Measurements from ENCODE around the gene GPBP1L1. TPM values are rescaled to one million over a fixed set of nuclear protein-coding genes. Genes with fewer than 3 reads are reported as not detected.

Gene GPBP1L1
- polyA plus RNA-seq, 6 donors from 2014 or later: 83.6 to 106 (median 92.0) TPM

GRCh38 chr1:45644661-45645060 lies 41.7 kb downstream of the GPBP1L1 start:
- Mint-ChIP-seq H3K27me3 (no peaks in the 10 kb centered on the region), H3K36me3 (peaks cover 6% of the 10 kb centered on the region in 2 donors), H3K9me3 (no peaks in the 10 kb centered on the region), H3K4me3 (no peak overlapping the region), H3K27ac (peak overlapping the region in 5 of 6 donors; percentile 42 to 85 (median 71)), H3K4me1 (peaks cover 32 to 40% (median 34%) of the 10 kb centered on the region in 3 donors)
- DNase-seq: no peak
- ATAC-seq (ENCODE audit: low read depth in 2 of 2): peak; percentile 43

GRCh38 chr1:45643978-45644377 lies 42.4 kb downstream of the GPBP1L1 start:
- Mint-ChIP-seq H3K4me1 (peaks cover 32 to 40% (median 34%) of the 10 kb centered on the region in 3 donors), H3K36me3 (peaks cover 6% of the 10 kb centered on the region in 2 donors), H3K9me3 (no peaks in the 10 kb centered on the region), H3K27me3 (no peaks in the 10 kb centered on the region), H3K4me3 (peak overlapping the region in 2 of 8 donors; percentile 24 to 25), H3K27ac (peak overlapping the region in 3 of 6 donors; percentile 12 to 63 (median 34))
- DNase-seq (no peak), ATAC-seq (ENCODE audit: low read depth in 2 of 2) (peak; percentile 42 to 50)

DNA sequence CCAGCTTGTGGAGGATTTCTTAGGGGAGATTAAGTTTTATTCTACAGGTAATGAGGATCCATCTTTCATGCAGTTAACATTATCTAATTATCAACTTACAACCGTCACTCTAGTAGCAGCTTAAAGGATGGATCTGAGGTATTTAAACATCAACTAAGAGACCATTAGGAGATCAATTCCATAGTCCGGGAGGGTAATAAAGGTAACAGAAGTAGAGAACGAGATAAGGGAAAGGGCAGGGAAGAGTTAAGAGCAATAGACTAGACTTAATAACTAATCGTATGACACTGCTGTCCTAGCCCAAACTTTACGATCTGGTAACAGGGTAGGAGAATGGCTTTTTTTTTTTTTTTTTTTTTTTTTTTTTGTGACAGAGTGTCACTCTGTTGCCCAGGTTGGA lies 43.0 kb downstream of the GPBP1L1 start:
- no peak for ATAC-seq (ENCODE audit: low read depth in 2 of 2)
- H3K27me3 Mint-ChIP-seq: no peaks in the 10 kb centered on the region
- peaks cover 30 to 40% (median 34%) of the 10 kb centered on the region in 3 donors for H3K4me1 Mint-ChIP-seq
- H3K27ac Mint-ChIP-seq: peak overlapping the region in 3 of 6 donors; percentile 19 to 63 (median 63)
- peaks cover 6% of the 10 kb centered on the region in 2 donors for H3K36me3 Mint-ChIP-seq
- DNase-seq: no peak
- H3K4me3 Mint-ChIP-seq: no peak overlapping the region
- no peaks in the 10 kb centered on the region for H3K9me3 Mint-ChIP-seq

DNA sequence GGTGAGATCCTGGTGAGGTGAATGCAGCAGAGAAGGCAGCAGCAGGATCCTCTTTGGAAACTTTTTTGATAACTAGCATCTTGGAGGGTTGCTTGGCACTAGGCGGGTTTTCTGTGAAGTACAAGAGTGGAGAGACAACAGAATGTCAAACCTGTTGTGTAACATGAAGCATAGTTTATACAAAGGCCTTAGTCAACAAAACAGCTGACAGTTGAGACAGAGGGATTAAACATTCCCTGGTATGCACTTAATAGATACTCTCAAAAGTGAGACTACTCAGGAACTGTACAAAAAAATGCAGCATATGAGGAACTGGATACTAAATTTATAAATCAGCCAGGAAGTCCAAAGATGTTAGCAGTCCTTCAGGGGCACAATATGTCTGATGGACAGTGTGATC lies 46.0 kb downstream of the GPBP1L1 start:
- Mint-ChIP-seq H3K27me3 (no peaks in the 10 kb centered on the region), H3K36me3 (peaks cover 6% of the 10 kb centered on the region in 2 donors)

DNA sequence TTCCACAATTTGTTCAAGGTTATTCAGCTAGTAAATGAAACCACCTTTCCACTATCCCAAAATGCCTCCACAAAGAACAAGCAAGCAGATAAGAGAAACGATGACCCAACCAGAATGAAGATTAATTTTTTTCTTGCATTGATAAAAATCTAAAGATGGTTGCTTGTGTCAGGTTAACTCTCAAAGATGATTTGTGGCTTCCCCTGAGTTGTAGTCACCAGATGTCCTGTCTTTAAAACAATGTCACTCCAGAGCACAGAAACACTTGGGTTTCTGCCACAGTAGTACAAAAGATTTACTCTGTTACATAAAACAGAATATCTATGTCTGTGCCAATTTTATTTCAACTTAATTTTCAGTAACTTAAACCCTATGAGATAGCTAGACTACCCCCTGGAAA lies 51.1 kb downstream of the GPBP1L1 start:
- ATAC-seq (ENCODE audit: low read depth in 2 of 2): no peak
- Mint-ChIP-seq H3K4me1 (no peaks in the 10 kb centered on the region), H3K4me3 (no peak overlapping the region), H3K36me3 (peaks cover 13 to 15% of the 10 kb centered on the region in 2 donors), H3K27ac (no peak overlapping the region), H3K9me3 (no peaks in the 10 kb centered on the region), H3K27me3 (no peaks in the 10 kb centered on the region)
- DNase-seq: no peak

More for the DNA sequence above, 46.0 kb downstream of the GPBP1L1 start:
- Mint-ChIP-seq H3K9me3 (no peaks in the 10 kb centered on the region), H3K4me3 (no peak overlapping the region), H3K4me1 (peaks cover 18 to 22% (median 20%) of the 10 kb centered on the region in 3 donors), H3K27ac (peak overlapping the region in 2 of 6 donors; percentile 8 to 64)
- ATAC-seq (ENCODE audit: low read depth in 2 of 2) (no peak), DNase-seq (no peak)

DNA sequence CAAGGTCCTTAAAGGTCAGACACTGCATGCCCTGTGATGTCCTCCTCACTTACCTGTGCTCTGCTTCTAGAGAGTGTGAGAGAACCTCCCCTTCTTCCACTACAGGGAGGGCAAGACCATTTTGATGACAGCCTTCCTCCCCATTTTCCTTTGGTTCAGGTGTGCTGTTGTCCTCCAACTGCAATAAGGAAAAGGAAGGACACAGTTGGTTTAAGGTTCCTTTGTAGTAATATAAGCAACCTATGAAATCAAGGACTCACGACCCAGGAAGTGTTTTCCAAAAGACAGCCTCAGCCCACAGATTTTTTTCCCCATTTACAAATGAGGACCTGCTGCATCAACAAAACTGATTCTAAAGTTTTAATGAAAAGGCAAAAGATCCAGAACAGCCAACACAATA lies 55.9 kb downstream of the GPBP1L1 start:
- peak overlapping the region in 3 of 6 donors; percentile 16 to 76 (median 23) for H3K27ac Mint-ChIP-seq
- DNase-seq: no peak
- H3K4me3 Mint-ChIP-seq: no peak overlapping the region
- H3K36me3 Mint-ChIP-seq: peaks cover 19% of the 10 kb centered on the region in 2 donors
- H3K27me3 Mint-ChIP-seq: no peaks in the 10 kb centered on the region
- H3K4me1 Mint-ChIP-seq: no peaks in the 10 kb centered on the region
- no peaks in the 10 kb centered on the region for H3K9me3 Mint-ChIP-seq
- ATAC-seq (ENCODE audit: low read depth in 2 of 2): no peak

- Mint-ChIP-seq H3K36me3 (peaks cover 19% of the 10 kb centered on the region in 2 donors), H3K27me3 (no peaks in the 10 kb centered on the region)
Observed at GRCh38 chr1:45629035-45629434, 57.3 kb downstream of the GPBP1L1 start.

DNA sequence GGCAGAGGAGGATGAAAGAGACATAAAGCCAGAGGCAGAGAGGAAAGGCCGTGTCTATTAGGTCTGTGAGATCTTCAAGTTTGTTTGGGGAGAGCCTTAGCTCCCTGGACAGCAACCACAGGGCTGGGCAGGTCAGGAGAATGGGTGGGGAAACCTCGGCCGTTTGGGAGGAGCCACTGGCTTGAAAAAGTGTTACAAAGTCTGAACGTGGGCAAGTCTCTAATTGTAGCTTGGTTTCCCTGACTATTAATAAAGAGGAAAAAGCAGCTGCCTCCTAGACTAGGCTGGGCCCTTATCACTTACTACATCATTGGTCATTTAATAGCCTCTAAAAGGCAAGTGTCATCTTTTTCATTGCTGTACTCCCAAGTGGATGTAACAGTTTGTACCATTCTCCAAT lies 62.4 kb downstream of the GPBP1L1 start, which contains the start of gene CCDC17:
Gene CCDC17 (minus strand): TSS at position 83 of the 400 bp plus-strand sequence. CDS start 145 bp downstream, outside the sequence.
- H3K36me3 Mint-ChIP-seq: peaks cover 6% of the 10 kb centered on the region in 2 donors
- peaks cover 0 to 2% (median 0%) of the 10 kb centered on the region in 3 donors for H3K4me1 Mint-ChIP-seq
- DNase-seq (no peak), ATAC-seq (ENCODE audit: low read depth in 2 of 2) (no peak)
- H3K27me3 Mint-ChIP-seq: no peaks in the 10 kb centered on the region
- H3K9me3 Mint-ChIP-seq: no peaks in the 10 kb centered on the region
- H3K4me3 Mint-ChIP-seq: no peak within 1 kb of the TSS
- H3K27ac Mint-ChIP-seq: peak within 1 kb of the TSS in 4 of 6 donors; percentile 60 to 77 (median 68)

More at GRCh38 chr1:45629035-45629434, 57.3 kb downstream of the GPBP1L1 start:
- Mint-ChIP-seq H3K4me3 (no peak overlapping the region), H3K9me3 (no peaks in the 10 kb centered on the region), H3K27ac (no peak overlapping the region), H3K4me1 (no peaks in the 10 kb centered on the region)
- ATAC-seq (ENCODE audit: low read depth in 2 of 2) (no peak), DNase-seq (no peak)

- no peak for ATAC-seq (ENCODE audit: low read depth in 2 of 2)
- DNase-seq: no peak
- Mint-ChIP-seq H3K27me3 (no peaks in the 10 kb centered on the region), H3K9me3 (no peaks in the 10 kb centered on the region), H3K4me3 (no peak overlapping the region), H3K4me1 (peaks cover 0 to 2% (median 0%) of the 10 kb centered on the region in 3 donors), H3K27ac (peak overlapping the region in 1 of 6 donors; percentile 77), H3K36me3 (peaks cover 6 to 12% of the 10 kb centered on the region in 2 donors)
Observed at GRCh38 chr1:45622524-45623394, 63.6 kb downstream of the GPBP1L1 start.

- H3K36me3 Mint-ChIP-seq: peaks cover 11% of the 10 kb centered on the region in 2 donors
- peak overlapping the region in 1 of 6 donors; percentile 19 for H3K27ac Mint-ChIP-seq
- H3K9me3 Mint-ChIP-seq: no peaks in the 10 kb centered on the region
- no peak for ATAC-seq (ENCODE audit: low read depth in 2 of 2)
- no peaks in the 10 kb centered on the region for H3K27me3 Mint-ChIP-seq
- H3K4me1 Mint-ChIP-seq: peaks cover 0 to 4% (median 3%) of the 10 kb centered on the region in 3 donors
- no peak for DNase-seq
- H3K4me3 Mint-ChIP-seq: no peak overlapping the region
Observed at GRCh38 chr1:45621895-45622523, 64.3 kb downstream of the GPBP1L1 start.

- Mint-ChIP-seq H3K27ac (peak overlapping the region in 2 of 6 donors; percentile 34 to 63), H3K4me1 (peaks cover under 1 to 9% (median 3%) of the 10 kb centered on the region in 3 donors), H3K27me3 (no peaks in the 10 kb centered on the region), H3K36me3 (peaks cover 11 to 13% of the 10 kb centered on the region in 2 donors), H3K9me3 (no peaks in the 10 kb centered on the region), H3K4me3 (no peak overlapping the region)
- ATAC-seq (ENCODE audit: low read depth in 2 of 2): no peak
- DNase-seq: no peak
Observed at GRCh38 chr1:45621501-45621836, 64.9 kb downstream of the GPBP1L1 start.

DNA sequence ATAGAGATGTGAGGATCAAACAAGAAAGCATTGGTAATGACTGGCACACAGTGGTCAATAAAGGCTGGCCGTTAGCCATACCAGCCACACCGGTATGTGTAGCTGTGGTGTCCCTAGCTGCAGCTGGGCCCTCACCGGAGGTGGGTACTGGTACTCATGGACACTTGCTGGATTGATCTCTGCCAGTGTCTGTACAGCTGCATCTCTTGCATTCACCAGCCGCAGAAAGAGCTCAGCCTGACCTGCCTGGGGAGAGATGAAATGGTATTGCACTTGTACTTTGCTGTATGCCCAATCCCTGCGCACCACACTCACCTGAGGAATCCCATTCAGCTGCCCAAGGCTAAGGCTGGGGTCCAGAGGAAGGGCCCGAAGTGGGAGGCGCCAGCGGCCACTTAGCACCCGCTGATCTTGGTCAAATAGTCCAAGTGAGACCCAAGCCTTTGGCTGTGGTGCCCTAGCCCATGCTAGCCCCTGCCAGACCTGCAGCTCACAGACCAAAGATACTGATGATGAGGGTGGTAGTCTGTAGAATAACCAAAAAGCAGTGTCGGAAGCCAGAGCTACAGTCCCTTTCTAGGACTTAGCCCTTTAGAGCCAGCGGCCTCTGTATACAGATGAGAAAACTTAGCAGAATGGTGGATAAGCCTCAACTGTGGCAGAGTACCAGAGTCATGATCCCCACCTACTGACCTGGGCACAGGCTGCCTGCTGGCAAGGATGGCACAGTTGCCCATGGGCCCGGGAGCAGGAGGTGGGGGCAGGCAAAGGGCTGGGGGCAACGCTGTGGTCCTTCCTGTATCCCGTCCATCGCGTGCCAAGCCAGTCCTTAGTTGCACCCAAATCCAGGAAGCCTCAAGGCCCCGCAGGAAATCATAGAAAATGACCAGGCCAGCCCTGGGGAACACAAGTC lies 65.5 kb downstream of the GPBP1L1 start:
- no peak overlapping the region for H3K4me3 Mint-ChIP-seq
- H3K27me3 Mint-ChIP-seq: no peaks in the 10 kb centered on the region
- H3K4me1 Mint-ChIP-seq: peaks cover 6 to 15% (median 9%) of the 10 kb centered on the region in 3 donors
- peaks cover 13 to 17% of the 10 kb centered on the region in 2 donors for H3K36me3 Mint-ChIP-seq
- DNase-seq (no peak), ATAC-seq (ENCODE audit: low read depth in 2 of 2) (no peak)
- peak overlapping the region in 3 of 6 donors; percentile 20 to 63 (median 62) for H3K27ac Mint-ChIP-seq
- H3K9me3 Mint-ChIP-seq: no peaks in the 10 kb centered on the region

Measured in naive B cell (primary cell).